Stomach (tissue), 9 donors: ENCODE data around the gene WIPF1. TPM values are rescaled to one million over a fixed set of nuclear protein-coding genes. Genes with fewer than 3 reads are reported as not detected.

ENCODE experiments used
- DNase-seq, 2 donors: peaks; one replicate each; pipeline versions ENCODE4 v3.0.0 to v3.0.0-alpha.2; 2013 to 2019
- H3K27ac ChIP-seq, 5 donors: fragments of 200-600 bp in 4 of 5; sonication (generic) in 4 of 5; one replicate each; pipeline ENCODE4 v1.5.1; 2013 to 2019; ENCODE audit warnings: mild to moderate bottlenecking in 1 of 5, moderate library complexity in 1 of 5
- H3K27me3 ChIP-seq, 3 donors: fragments of 200-600 bp; sonication (generic); one replicate each; pipeline ENCODE4 v1.5.1; 2017 to 2019; ENCODE audit warnings: mixed run types in 1 of 3
- H3K36me3 ChIP-seq, 4 donors: fragments of 200-600 bp; sonication (generic); 1 replicate in 3 of 4; 2 replicates in 1 of 4; pipeline ENCODE4 v1.5.1; 2016 to 2019
- H3K4me1 ChIP-seq, 4 donors: fragments of 200-600 bp; sonication (generic); one replicate each; pipeline ENCODE4 v1.5.1; 2016 to 2019
- H3K4me3 ChIP-seq, 4 donors: fragments of 200-600 bp; sonication (generic) in 3 of 4; one replicate each; pipeline ENCODE4 v1.5.1; 2016 to 2019; ENCODE audit warnings: mild to moderate bottlenecking in 1 of 4
- H3K9me3 ChIP-seq, 4 donors: fragments of 200-600 bp; sonication (generic); one replicate each; pipeline ENCODE4 v1.5.1; 2016 to 2019
- EP300 ChIP-seq: sonication (generic); formaldehyde crosslinking; IDR thresholded peaks from one replicate; pipeline ENCODE4 v1.6.1; 2017; ENCODE audit warnings: antibody characterized with exemption
- POLR2A ChIP-seq, 4 donors: fragments of 450-650 bp; IDR thresholded peaks; one replicate each; pipeline ENCODE4 v1.6.1; 2016; ENCODE audit warnings: antibody characterized with exemption in 4 of 4, control low read depth in 2 of 4, mild to moderate bottlenecking in 1 of 4, moderate library complexity in 1 of 4
- POLR2AphosphoS5 ChIP-seq, 3 donors: sonication (generic); formaldehyde crosslinking; IDR thresholded peaks; one replicate each; pipeline ENCODE4 v1.6.1; 2016; ENCODE audit warnings: antibody characterized with exemption in 3 of 3
- WGBS, 5 donors: extraction: QIAGEN DNeasy Blood & Tissue Kit in 3 of 5; methylation state at CpG; one replicate each; pipeline versions ENCODE4 v1.1.5 to v1.1.7; 2013 to 2018; 5-methylcytosine and 5-hydroxymethylcytosine counted together
- intact Hi-C: fragments of 100-400 bp; cut with DNase I; formaldehyde crosslinking; loops from one replicate; pipeline ENCODE4 v1.15.1; 2023; ENCODE audit warnings: low total_unique reads
- polyA plus RNA-seq, 3 donors: library from polyadenylated mRNA; stranded (reverse); fragments of 200-250 nt; gene quantifications; one replicate each; pipeline ENCODE4 v1.2.3, GENCODE V29; 2013
- total RNA-seq, 5 donors: library from RNA; depleted of rRNA; stranded (reverse); fragments of >200 nt; gene quantifications; one replicate each; pipeline versions ENCODE4 v1.1.0 to v1.2.3, GENCODE V29; 2014 to 2016
- TF ChIP-seq, protein P1 (sequence below), 7 experiments: fragments of 450-650 bp in 4 of 7; fragments of 200-600 bp in 3 of 7; sonication (generic) in 3 of 7; IDR thresholded peaks; one replicate each; pipeline ENCODE4 v1.5.1; 2016 to 2019; ENCODE audit warnings: antibody characterized with exemption in 7 of 7, control low read depth in 2 of 7, mild to moderate bottlenecking in 1 of 7
- donor health status: healthy with polysubstance abuse.
- donor health status: Bipolar disorder and iron deficiency.
- donor health status: healthy.

The WIPF1 gene
- total and polyA plus RNA-seq, 8 donors: 8.8 to 43.8 (median 22.0) TPM

GRCh38 chr2:174588463-174588862 lies 9.1 kb downstream of the WIPF1 start:
- Histone ChIP-seq H3K4me1 (peaks cover 5 to 90% (median 32%) of the 10 kb centered on the region in 4 donors), H3K27ac (peak overlapping the region in 2 of 5 donors; percentile 4 to 13), H3K9me3 (no peaks in the 10 kb centered on the region), H3K27me3 (no peaks in the 10 kb centered on the region), H3K4me3 (no peak overlapping the region), H3K36me3 (peaks cover 0 to 23% (median 5%) of the 10 kb centered on the region in 4 donors)
- TF ChIP-seq POLR2A (IDR thresholded peaks at IDR 0.05) (no peak), EP300 (no peak), POLR2AphosphoS5 (IDR thresholded peaks at IDR 0.05) (no peak)
- TF ChIP-seq, protein P1, sequence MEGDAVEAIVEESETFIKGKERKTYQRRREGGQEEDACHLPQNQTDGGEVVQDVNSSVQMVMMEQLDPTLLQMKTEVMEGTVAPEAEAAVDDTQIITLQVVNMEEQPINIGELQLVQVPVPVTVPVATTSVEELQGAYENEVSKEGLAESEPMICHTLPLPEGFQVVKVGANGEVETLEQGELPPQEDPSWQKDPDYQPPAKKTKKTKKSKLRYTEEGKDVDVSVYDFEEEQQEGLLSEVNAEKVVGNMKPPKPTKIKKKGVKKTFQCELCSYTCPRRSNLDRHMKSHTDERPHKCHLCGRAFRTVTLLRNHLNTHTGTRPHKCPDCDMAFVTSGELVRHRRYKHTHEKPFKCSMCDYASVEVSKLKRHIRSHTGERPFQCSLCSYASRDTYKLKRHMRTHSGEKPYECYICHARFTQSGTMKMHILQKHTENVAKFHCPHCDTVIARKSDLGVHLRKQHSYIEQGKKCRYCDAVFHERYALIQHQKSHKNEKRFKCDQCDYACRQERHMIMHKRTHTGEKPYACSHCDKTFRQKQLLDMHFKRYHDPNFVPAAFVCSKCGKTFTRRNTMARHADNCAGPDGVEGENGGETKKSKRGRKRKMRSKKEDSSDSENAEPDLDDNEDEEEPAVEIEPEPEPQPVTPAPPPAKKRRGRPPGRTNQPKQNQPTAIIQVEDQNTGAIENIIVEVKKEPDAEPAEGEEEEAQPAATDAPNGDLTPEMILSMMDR (IDR thresholded peaks at IDR 0.05): no peak
- WGBS, 5 donors: 80 to 98% (median 88%) methylated on average over 2 of the region's 2 CpGs
- DNase-seq: no peak
- intact Hi-C loops: no loop called here

- TF ChIP-seq, protein P1 (IDR thresholded peaks at IDR 0.05): no peak
- no peak for TF ChIP-seq POLR2A (IDR thresholded peaks at IDR 0.05)
- no peak for TF ChIP-seq EP300
- no peak for TF ChIP-seq POLR2AphosphoS5 (IDR thresholded peaks at IDR 0.05)
Measured at GRCh38 chr2:174587579-174587978, 10.0 kb downstream of the WIPF1 start.

GRCh38 chr2:174586418-174587295 lies 10.9 kb downstream of the WIPF1 start:
- Histone ChIP-seq H3K27ac (peak overlapping the region in 2 of 5 donors; percentile 4 to 13), H3K4me3 (no peak overlapping the region), H3K4me1 (peaks cover 5 to 84% (median 32%) of the 10 kb centered on the region in 4 donors), H3K27me3 (no peaks in the 10 kb centered on the region), H3K36me3 (peaks cover 0 to 41% (median 10%) of the 10 kb centered on the region in 4 donors), H3K9me3 (no peaks in the 10 kb centered on the region)
- no peak for TF ChIP-seq POLR2A (IDR thresholded peaks at IDR 0.05)
- TF ChIP-seq EP300: no peak
- TF ChIP-seq, protein P1 (IDR thresholded peaks at IDR 0.05): no peak
- TF ChIP-seq POLR2AphosphoS5 (IDR thresholded peaks at IDR 0.05): no peak
- 87 to 91% (median 88%) methylated on average over 12 of the region's 12 CpGs for WGBS, 5 donors
- DNase-seq: no peak
- intact Hi-C loops: no loop called here

More at GRCh38 chr2:174587579-174587978, 10.0 kb downstream of the WIPF1 start:
- H3K36me3 ChIP-seq: peaks cover 0 to 31% (median 9%) of the 10 kb centered on the region in 4 donors
- no peak overlapping the region for H3K4me3 ChIP-seq
- intact Hi-C loops: no loop called here
- no peaks in the 10 kb centered on the region for H3K27me3 ChIP-seq
- WGBS, 5 donors: 81 to 90% (median 86%) methylated on average over 4 of the region's 4 CpGs
- H3K27ac ChIP-seq: peak overlapping the region in 1 of 5 donors; percentile 4
- H3K9me3 ChIP-seq: no peaks in the 10 kb centered on the region
- DNase-seq: peak in 1 of 2 donors; percentile 48
- peaks cover 5 to 92% (median 32%) of the 10 kb centered on the region in 4 donors for H3K4me1 ChIP-seq

DNA sequence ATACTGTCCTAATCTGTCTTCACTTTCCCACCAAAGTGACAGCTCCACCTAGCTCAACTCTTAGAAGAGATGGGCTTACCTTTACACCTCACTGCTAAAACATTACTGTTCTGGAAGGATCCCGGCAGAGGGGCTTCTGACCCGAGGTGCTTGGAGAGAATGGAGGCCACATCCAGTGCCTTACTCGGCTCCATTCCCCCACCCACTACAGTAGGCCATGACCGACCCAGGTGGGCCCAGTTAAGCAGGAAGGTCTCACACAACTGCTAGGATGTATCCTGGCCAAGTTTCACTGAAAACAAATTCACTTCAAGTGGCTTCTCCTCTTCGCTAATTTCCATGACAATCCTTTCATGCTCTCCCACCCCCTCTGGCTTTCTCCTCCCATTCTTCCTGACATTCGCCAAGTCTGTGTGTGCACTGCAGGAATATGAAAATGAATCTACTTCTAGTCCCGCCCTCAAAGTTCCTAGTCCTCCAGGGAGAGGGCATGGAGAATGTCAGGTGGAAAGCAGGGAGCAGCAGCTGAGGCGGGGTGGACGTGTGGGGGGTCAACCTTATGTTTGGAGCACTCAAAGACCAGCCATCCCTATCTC lies 11.8 kb downstream of the WIPF1 start:
- no peak for TF ChIP-seq POLR2A (IDR thresholded peaks at IDR 0.05)
- TF ChIP-seq EP300: no peak
- TF ChIP-seq, protein P1 (IDR thresholded peaks at IDR 0.05): no peak
- no peak for TF ChIP-seq POLR2AphosphoS5 (IDR thresholded peaks at IDR 0.05)
- no peak for DNase-seq
- 78 to 87% (median 81%) methylated on average over 9 of the region's 9 CpGs for WGBS, 5 donors
- Histone ChIP-seq H3K36me3 (peaks cover 0 to 50% (median 18%) of the 10 kb centered on the region in 4 donors), H3K27me3 (no peaks in the 10 kb centered on the region), H3K4me1 (peaks cover 5 to 81% (median 32%) of the 10 kb centered on the region in 4 donors), H3K4me3 (no peak overlapping the region), H3K9me3 (no peaks in the 10 kb centered on the region), H3K27ac (peak overlapping the region in 1 of 5 donors; percentile 4)
- intact Hi-C loops: no loop called here
